ENCODE results near the gene RAMACL. TPM values are rescaled to one million over a fixed set of nuclear protein-coding genes. Genes with fewer than 3 reads are reported as not detected.

RAMACL gene
- total RNA-seq, 4 donors from 2014 or later, result 1.1 to 1.5 (median 1.1) TPM; not detected in 1

GRCh38 chr6:166626177-166627032 is 39.9 kb upstream of the RAMACL start:
- TF ChIP-seq POLR2A (IDR thresholded peaks at IDR 0.05), result no peak
- no peak for TF ChIP-seq CTCF (IDR thresholded peaks at IDR 0.05)
- DNase-seq, result peak in 2 of 3 donors; percentile 24 to 60
- Histone ChIP-seq H3K36me3 (no peaks in the 10 kb centered on the region), H3K9me3 (no peaks in the 10 kb centered on the region), H3K27ac (peak overlapping the region; percentile 60 to 79 (median 74)), H3K4me3 (peak overlapping the region; percentile 65 to 88 (median 69)), H3K27me3 (no peaks in the 10 kb centered on the region), H3K4me1 (peaks cover 0 to 12% (median 4%) of the 10 kb centered on the region in 4 donors)

GRCh38 chr6:166625356-166625755 is 38.9 kb upstream of the RAMACL start:
- Histone ChIP-seq H3K4me3 (peak overlapping the region in 1 of 4 donors; percentile 70), H3K36me3 (no peaks in the 10 kb centered on the region), H3K27ac (peak overlapping the region in 2 of 4 donors; percentile 73 to 76), H3K9me3 (no peaks in the 10 kb centered on the region), H3K4me1 (peaks cover 0 to 20% (median 4%) of the 10 kb centered on the region in 4 donors), H3K27me3 (no peaks in the 10 kb centered on the region)
- no peak for DNase-seq
- TF ChIP-seq CTCF (IDR thresholded peaks at IDR 0.05) (no peak), POLR2A (IDR thresholded peaks at IDR 0.05) (no peak)

GRCh38 chr6:166624275-166624674 is 37.8 kb upstream of the RAMACL start:
- Histone ChIP-seq H3K4me1 (peaks cover 0 to 20% (median 4%) of the 10 kb centered on the region in 4 donors), H3K27ac (peak overlapping the region in 2 of 4 donors; percentile 48 to 76), H3K27me3 (no peaks in the 10 kb centered on the region), H3K4me3 (no peak overlapping the region), H3K36me3 (no peaks in the 10 kb centered on the region), H3K9me3 (no peaks in the 10 kb centered on the region)
- DNase-seq, result no peak
- TF ChIP-seq CTCF (IDR thresholded peaks at IDR 0.05), result no peak
- TF ChIP-seq POLR2A (IDR thresholded peaks at IDR 0.05), result no peak

GRCh38 chr6:166623318-166623717 is 36.8 kb upstream of the RAMACL start:
- Histone ChIP-seq H3K36me3 (no peaks in the 10 kb centered on the region), H3K4me3 (no peak overlapping the region), H3K4me1 (peaks cover 0 to 12% (median 2%) of the 10 kb centered on the region in 4 donors), H3K9me3 (no peaks in the 10 kb centered on the region), H3K27me3 (no peaks in the 10 kb centered on the region), H3K27ac (peak overlapping the region in 2 of 4 donors; percentile 25 to 76)
- no peak for DNase-seq
- TF ChIP-seq CTCF (IDR thresholded peaks at IDR 0.05) (no peak), POLR2A (IDR thresholded peaks at IDR 0.05) (no peak)

- no peaks in the 10 kb centered on the region for H3K9me3 ChIP-seq
- peaks cover 0 to 8% (median 0%) of the 10 kb centered on the region in 4 donors for H3K4me1 ChIP-seq
- H3K4me3 ChIP-seq, result no peak overlapping the region
- no peak for TF ChIP-seq CTCF (IDR thresholded peaks at IDR 0.05)
- TF ChIP-seq POLR2A (IDR thresholded peaks at IDR 0.05), result no peak
- DNase-seq, result no peak
- H3K27me3 ChIP-seq, result no peaks in the 10 kb centered on the region
- H3K36me3 ChIP-seq, result no peaks in the 10 kb centered on the region
- H3K27ac ChIP-seq, result peak overlapping the region in 1 of 4 donors; percentile 14
Observed at GRCh38 chr6:166621114-166621540, 34.6 kb upstream of the RAMACL start.
